ENCODE data around the gene ASTN1.

GRCh38 chr1:176994931-176995596 lies 169.4 kb downstream of the ASTN1 start:
- no peak for TF ChIP-seq PRDM1 (tag by site-specific recombination; IDR thresholded peaks at IDR 0.05)
- TF ChIP-seq ZNF76 (tag by site-specific recombination; IDR thresholded peaks at IDR 0.05; ENCODE audit: borderline replicate concordance, low read depth), result no peak
- TF ChIP-seq CTCF (tag by site-specific recombination; IDR thresholded peaks at IDR 0.05), result no peak
- TF ChIP-seq ZNF354C (tag by site-specific recombination; IDR thresholded peaks at IDR 0.05; ENCODE audit: borderline replicate concordance, low read depth), result no peak
- no peak for TF ChIP-seq REST (tag by site-specific recombination; IDR thresholded peaks at IDR 0.05)
- no peak for TF ChIP-seq ZNF335 (tag by site-specific recombination; conservative IDR thresholded peaks at IDR 0.05)
- TF ChIP-seq TCF7L2 (IDR thresholded peaks at IDR 0.05; ENCODE audit: borderline replicate concordance, low read depth, low read length), result no peak
- TF ChIP-seq TSHZ1 (tag by site-specific recombination; IDR thresholded peaks at IDR 0.05; ENCODE audit: borderline replicate concordance), result no peak
- TF ChIP-seq MYNN (tag by site-specific recombination; IDR thresholded peaks at IDR 0.05; ENCODE audit: borderline replicate concordance), result no peak
- no peak for TF ChIP-seq ZNF175 (tag by site-specific recombination; IDR thresholded peaks at IDR 0.05)
- no peak for TF ChIP-seq ZNF24 (tag by site-specific recombination; IDR thresholded peaks at IDR 0.05)
